Neural cell (in vitro differentiated cells): ENCODE measurements around the gene C11orf91. TPM values are rescaled to one million over a fixed set of nuclear protein-coding genes. Genes with fewer than 3 reads are reported as not detected.

Source experiments
- H2AFZ ChIP-seq: fragments of 200-600, 300-800 bp; sonication (generic), shearing (Covaris generic); 2 replicates; pipeline ENCODE4 v1.6.0; 2014; ENCODE audit warnings: low read depth, mild to moderate bottlenecking, antibody characterized with exemption, low read length, moderate library complexity
- H3F3A ChIP-seq: fragments of 200-600 bp; shearing (Covaris generic); 2 replicates; pipeline ENCODE4 v1.6.1; 2016; ENCODE audit warnings: mild to moderate bottlenecking, moderate library complexity, mixed read lengths, antibody characterized with exemption, low read length; ENCODE audit not compliant: insufficient read depth, poor library complexity, severe bottlenecking
- H3K27ac ChIP-seq: fragments of 200-600, 300-800 bp; sonication (generic), shearing (Covaris generic); 2 replicates; pipeline ENCODE4 v1.5.1; 2014; ENCODE audit warnings: mild to moderate bottlenecking, low read length, moderate library complexity
- H3K27me3 ChIP-seq: fragments of 300-800, 200-600 bp; sonication (generic), shearing (Covaris generic); 2 replicates; pipeline ENCODE4 v1.6.0; 2014; ENCODE audit warnings: mild to moderate bottlenecking, low read depth, low read length, moderate library complexity; ENCODE audit not compliant: insufficient read depth
- H3K36me3 ChIP-seq: fragments of 300-800, 200-600 bp; sonication (generic), shearing (Covaris generic); 2 replicates; pipeline ENCODE4 v1.5.1; 2014; ENCODE audit warnings: mild to moderate bottlenecking, antibody characterized with exemption, low read length, moderate library complexity; ENCODE audit not compliant: insufficient read depth
- H3K4me2 ChIP-seq: fragments of 300-800, 200-600 bp; sonication (generic), shearing (Covaris generic); 2 replicates; pipeline ENCODE4 v1.6.0; 2014; ENCODE audit warnings: mild to moderate bottlenecking, low read length
- H3K4me3 ChIP-seq: fragments of 300-800, 200-600 bp; sonication (generic), shearing (Covaris generic); 2 replicates; pipeline ENCODE4 v1.5.1; 2014; ENCODE audit warnings: mild to moderate bottlenecking, low read length, moderate library complexity
- H3K79me2 ChIP-seq: fragments of 200-600 bp; shearing (Covaris generic); replicated peaks from 2 replicates; pipeline ENCODE4 v1.6.0; 2014; ENCODE audit warnings: mild to moderate bottlenecking, low read length, moderate library complexity; ENCODE audit not compliant: insufficient read depth
- H3K9ac ChIP-seq: fragments of 300-800, 200-600 bp; sonication (generic), shearing (Covaris generic); 2 replicates; pipeline ENCODE4 v1.6.1; 2016; ENCODE audit warnings: mild to moderate bottlenecking, low read length, mixed read lengths
- H3K9me2 ChIP-seq: fragments of 200-600 bp; shearing (Covaris generic); 2 replicates; pipeline ENCODE4 v1.6.1; 2016; ENCODE audit warnings: mild to moderate bottlenecking, low read length, mixed read lengths; ENCODE audit not compliant: insufficient read depth
- H3K9me3 ChIP-seq: fragments of 200-600, 300-800 bp; sonication (generic), shearing (Covaris generic); 2 replicates; pipeline ENCODE4 v1.6.1; 2016; ENCODE audit warnings: mild to moderate bottlenecking, mixed run types, low read length, moderate library complexity, mixed read lengths
- H4K20me1 ChIP-seq: fragments of 200-600 bp; shearing (Covaris generic); 2 replicates; pipeline ENCODE4 v1.6.1; 2016; ENCODE audit warnings: mild to moderate bottlenecking, mixed run types; ENCODE audit not compliant: insufficient read depth
- CTCF ChIP-seq: fragments of 450-650 bp; IDR thresholded peaks from 2 replicates; pipeline ENCODE4 v1.5.1; 2014; ENCODE audit warnings: antibody characterized with exemption, mild to moderate bottlenecking, moderate library complexity; ENCODE audit not compliant: poor library complexity, severe bottlenecking
- EP300 ChIP-seq: fragments of 450-650 bp; conservative IDR thresholded peaks from 2 replicates; pipeline ENCODE4 v1.6.1; 2014; ENCODE audit warnings: antibody characterized with exemption, mild to moderate bottlenecking, moderate library complexity; ENCODE audit not compliant: poor library complexity, severe bottlenecking
- POLR2AphosphoS5 ChIP-seq: IDR thresholded peaks from 2 replicates; pipeline ENCODE4 v1.6.1; 2012
- RAD21 ChIP-seq: fragments of 450-650 bp; conservative IDR thresholded peaks from 2 replicates; pipeline ENCODE4 v1.6.1; 2014; ENCODE audit warnings: antibody characterized with exemption, mild to moderate bottlenecking, moderate library complexity
- REST ChIP-seq: IDR thresholded peaks from 2 replicates; pipeline ENCODE4 v1.6.1; 2012; ENCODE audit warnings: borderline replicate concordance
- TAF1 ChIP-seq: IDR thresholded peaks from 2 replicates; pipeline ENCODE4 v1.6.1; 2012; ENCODE audit warnings: low read depth
- polyA plus RNA-seq: library from polyadenylated mRNA; depleted of rRNA; stranded (reverse); fragments of >200 nt; gene quantifications from 2 replicates; pipeline ENCODE4 v1.2.3, GENCODE V29; 2014

The C11orf91 gene
- polyA plus RNA-seq, 1 donor from 2014 or later, result not detected

- Histone ChIP-seq H3K4me3 (no peak overlapping the region), H3K27ac (no peak overlapping the region), H3K79me2 (no peaks in the 10 kb centered on the region), H3K9me2 (no peaks in the 10 kb centered on the region), H3K9ac (no peak overlapping the region), H3K36me3 (peaks cover 21% of the 10 kb centered on the region), H4K20me1 (no peaks in the 10 kb centered on the region), H3K9me3 (no peaks in the 10 kb centered on the region), H3K4me2 (no peak overlapping the region), H2AFZ (no peak overlapping the region), H3F3A (no peaks in the 10 kb centered on the region), H3K27me3 (no peaks in the 10 kb centered on the region)
- no peak for TF ChIP-seq EP300
- TF ChIP-seq TAF1, result no peak
- TF ChIP-seq CTCF, result no peak
- TF ChIP-seq RAD21, result no peak
- TF ChIP-seq REST, result no peak
- TF ChIP-seq POLR2AphosphoS5, result no peak
Observed at GRCh38 chr11:33670250-33671011, 30.2 kb downstream of the C11orf91 start.

- Histone ChIP-seq H3K4me2 (no peak overlapping the region), H3K27ac (no peak overlapping the region), H3K36me3 (peaks cover 21% of the 10 kb centered on the region), H3K9ac (no peak overlapping the region), H3K9me3 (no peaks in the 10 kb centered on the region), H3K79me2 (no peaks in the 10 kb centered on the region), H4K20me1 (no peaks in the 10 kb centered on the region), H3K4me3 (no peak overlapping the region), H3K27me3 (no peaks in the 10 kb centered on the region), H3F3A (no peaks in the 10 kb centered on the region), H3K9me2 (no peaks in the 10 kb centered on the region), H2AFZ (no peak overlapping the region)
- TF ChIP-seq REST, result no peak
Observed at GRCh38 chr11:33669598-33670249, 30.9 kb downstream of the C11orf91 start.
